ENCODE measurements around the gene PRICKLE3.
"Not testable (repeated sequence)": the region's sequence is repeated elsewhere in the genome, so short reads cannot be mapped to it uniquely, and the experiment has no call there.

The PRICKLE3 gene

DNA sequence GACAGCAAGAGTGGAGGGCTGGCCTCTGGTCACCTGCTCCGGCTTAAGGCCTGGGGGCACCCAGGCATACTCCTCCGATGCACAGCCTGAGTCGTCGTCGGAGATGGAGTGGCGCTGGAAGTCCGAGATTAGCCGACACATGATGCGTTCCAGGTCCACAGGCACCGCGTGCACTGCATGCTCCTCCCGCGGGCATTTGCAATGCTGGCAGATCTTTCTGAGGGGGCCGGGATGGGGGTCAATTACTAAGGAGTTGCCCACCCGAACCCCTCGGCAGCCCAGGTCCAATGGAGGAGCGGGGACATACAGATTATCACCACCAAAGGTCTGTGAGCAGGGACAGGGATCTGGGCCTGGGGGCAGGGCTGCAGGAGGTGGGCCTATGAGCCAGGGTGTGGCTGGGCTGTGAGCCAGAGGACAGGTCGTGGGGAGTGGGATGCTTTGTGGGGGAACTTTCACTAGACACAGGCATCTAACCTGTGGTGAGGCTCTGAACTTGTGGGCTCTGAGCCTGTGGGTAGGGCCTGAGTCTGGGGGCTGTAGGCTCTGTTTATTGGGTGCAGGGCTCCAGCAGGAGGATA, 2.4 kb downstream of the PRICKLE3 start:
- DNase-seq (ENCODE audit: low read depth in 2 of 2): no peak

DNA sequence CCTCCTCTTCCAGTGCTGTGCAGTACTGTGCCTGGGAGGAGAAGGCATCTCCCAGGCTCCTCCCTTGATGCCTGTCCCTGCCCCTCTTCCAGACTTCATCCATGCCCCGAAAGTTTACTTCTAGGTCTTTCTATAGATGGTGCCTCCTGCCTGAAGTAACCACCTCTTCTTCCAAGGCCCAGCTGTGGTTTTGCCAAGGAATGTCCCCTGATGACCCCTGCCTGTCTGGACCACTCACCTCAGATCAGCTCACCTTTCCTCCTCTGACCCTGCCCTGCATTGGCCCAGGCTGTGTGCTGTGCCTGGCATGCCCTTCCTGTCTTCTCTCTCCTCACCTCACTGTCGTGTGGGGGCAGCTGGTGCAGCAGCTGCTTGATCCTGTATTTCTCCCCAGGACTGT, 6.8 kb downstream of the PRICKLE3 start:
- no peak for DNase-seq (ENCODE audit: low read depth in 2 of 2)

DNA sequence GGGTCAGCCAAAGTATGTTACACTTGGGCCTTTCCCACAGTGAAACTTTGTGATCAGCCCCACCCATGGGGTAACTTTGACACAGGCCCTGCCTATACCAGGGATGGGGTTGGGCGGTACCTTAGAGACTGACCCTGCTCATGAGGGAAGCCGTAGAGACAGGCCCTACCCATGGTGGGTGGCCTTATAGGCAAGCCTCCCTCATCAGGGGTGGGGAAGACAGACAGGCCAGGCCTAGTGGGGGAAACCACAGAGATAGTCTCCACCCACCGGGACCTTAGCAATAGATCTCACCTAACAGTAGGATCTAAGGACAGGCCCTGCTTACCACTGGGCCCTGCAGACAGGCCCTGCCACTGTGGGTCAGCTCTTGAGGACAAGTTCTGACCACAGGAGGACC, 7.6 kb downstream of the PRICKLE3 start:
- DNase-seq (ENCODE audit: low read depth in 2 of 2): no peak

DNA sequence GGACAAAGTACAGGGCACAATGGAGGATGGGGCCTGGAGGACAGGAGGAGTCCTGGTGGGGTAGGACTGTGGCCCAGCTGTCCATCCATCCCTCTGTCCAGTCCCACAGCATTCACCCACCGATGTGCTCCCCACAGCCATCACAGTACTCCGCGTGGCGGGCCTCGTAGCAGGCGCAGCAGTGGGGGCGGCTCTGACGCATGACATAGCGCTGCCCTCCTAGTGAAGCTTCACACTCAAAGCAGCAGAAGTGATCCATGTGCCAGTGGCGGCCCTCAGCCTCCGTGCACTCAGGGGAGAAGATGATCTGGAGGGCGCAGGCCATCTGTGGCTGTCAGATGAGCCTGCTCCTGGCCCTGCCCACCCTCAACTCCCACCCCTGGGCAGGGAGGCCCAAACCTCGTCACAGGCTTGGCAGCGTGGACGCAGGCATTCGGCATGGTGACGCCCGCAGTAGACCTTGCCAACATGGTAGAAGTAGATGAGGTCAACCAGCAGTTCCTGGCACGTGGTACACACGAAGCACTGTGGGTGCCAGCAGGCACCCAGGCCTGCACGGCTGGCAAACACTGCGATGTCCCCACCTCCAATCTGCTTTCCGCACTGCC, 8.2 kb downstream of the PRICKLE3 start:
- no peak for DNase-seq (ENCODE audit: low read depth in 2 of 2)

DNA sequence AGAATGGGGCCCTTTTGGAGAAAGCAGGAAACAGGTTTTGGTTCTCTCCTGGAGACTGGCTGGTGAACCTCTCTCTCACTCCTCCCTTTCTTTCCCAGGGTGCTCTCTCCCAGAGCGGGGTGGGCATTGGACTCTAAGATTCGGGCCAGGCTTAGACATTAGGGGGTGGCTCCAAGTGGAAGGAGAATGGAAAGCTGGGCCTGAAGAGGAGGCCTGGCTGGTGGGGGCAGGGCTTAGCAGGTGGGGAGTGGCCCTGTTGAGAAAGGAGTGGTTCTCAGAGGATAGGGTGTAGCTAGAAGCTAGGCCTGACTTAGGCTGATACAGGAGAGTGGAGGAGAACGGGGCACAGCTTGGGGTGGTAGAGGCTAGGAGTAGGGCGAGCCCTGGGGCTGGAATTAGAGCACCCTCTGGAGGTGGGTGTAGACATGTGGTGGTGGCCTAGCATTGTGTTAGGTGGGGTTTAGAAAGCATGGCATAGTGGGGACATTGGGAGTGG, 8.8 kb downstream of the PRICKLE3 start:
- no peak for DNase-seq (ENCODE audit: low read depth in 2 of 2)

DNA sequence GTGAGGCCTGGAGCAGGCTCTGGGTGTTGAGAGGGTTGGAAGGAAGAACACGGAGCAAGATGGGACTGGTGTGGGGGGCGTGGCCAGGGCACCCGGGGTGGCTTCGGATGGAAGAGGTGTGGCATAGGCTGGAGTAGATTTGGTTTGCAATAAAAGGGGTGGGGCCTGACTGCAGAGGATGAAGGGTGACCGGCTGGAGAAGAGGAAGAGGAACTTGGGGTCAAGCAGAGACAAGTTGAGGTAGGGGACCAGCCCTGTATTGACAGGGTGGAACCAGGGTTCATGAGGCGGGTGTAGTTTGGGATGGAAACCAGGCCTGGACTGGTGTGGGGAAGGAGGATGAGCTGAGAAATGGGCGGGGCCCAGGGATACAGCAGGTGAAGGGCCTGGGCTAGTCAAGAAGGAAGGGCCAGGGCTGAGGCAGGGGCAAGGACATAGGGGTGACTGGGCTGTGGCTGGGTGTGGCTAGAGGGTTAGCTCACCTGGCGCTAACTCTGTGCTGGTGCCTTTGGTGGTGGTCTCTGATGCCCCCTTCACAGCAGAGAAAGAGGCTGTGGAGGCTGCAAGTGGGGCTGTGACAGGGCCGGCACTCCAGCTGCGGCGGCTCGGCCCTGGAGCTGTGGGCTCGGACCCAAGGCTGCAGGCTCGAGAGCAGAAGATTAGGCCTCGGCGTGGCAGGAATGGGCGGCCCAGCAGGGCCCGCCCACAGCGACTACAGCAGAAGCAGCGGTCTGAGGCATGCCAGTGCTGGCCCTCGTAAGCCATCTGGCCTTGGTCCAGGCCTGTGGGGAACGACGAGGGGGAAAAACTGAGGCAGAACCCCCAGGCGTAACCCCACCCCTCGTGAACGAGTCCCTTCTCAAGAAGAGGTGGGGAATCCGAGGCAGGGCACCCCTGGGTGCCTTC, 9.5 kb downstream of the PRICKLE3 start:
- DNase-seq (ENCODE audit: low read depth in 2 of 2): no peak

DNA sequence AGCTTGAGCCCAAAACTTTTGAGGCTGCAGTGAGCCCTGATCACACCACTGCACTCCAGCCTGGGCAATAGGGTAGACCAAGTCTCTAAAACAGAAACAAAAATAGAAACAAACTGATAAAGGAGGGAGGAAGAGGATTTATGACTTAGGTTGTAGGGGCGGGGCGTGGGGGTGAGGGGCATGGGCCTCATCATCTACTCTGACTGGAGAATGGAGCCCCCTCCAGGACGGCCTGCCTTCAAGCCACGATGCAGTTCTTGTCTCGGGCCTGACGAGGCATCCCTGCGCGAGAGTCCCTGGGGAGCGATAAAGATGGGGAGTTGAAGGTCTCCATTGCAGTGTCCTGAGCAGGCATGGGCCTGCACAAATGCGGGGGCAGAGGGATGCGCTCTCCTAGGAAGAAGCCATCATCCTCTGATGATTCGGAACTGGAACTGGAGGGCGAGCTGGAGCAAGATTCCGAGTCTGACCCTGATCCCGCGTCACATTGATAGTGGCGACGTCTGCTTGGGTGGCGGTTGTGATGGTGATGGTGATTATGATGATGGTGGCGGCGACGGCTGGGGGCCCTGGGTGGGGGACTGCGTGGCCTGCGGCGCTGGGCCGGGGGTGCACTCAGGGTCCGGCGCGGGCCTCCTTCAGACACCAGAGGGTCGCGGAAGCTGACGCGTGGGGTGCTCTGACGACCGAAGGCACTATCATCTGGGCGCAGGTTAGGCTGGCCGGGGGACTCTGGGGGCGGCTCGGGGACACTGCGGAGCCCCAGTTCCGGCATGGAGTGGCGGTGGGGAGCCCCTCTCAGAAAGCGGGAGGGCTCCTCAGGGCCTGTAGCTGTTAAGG, 10.5 kb downstream of the PRICKLE3 start:
- no peak for DNase-seq (ENCODE audit: low read depth in 2 of 2)

DNA sequence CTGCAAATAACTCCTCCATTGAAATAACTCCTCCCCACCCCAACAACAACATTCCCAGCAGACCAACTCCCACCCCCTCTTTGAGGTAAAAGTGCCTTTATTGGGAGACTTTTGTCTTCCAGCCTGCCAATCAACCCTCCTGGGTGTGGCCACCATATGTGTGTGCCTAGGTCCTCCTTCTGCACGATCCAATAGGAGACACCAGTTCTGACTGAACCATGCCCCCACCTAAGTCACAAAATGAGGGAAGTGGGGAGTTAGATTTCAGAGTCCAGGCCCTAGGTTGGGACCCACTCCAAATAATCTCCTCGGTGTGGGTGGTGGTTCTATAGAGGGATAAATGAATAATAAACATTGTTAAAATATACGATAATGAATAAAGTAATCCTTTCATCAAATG, 11.4 kb downstream of the PRICKLE3 start:
- no peak for DNase-seq (ENCODE audit: low read depth in 2 of 2)

DNA sequence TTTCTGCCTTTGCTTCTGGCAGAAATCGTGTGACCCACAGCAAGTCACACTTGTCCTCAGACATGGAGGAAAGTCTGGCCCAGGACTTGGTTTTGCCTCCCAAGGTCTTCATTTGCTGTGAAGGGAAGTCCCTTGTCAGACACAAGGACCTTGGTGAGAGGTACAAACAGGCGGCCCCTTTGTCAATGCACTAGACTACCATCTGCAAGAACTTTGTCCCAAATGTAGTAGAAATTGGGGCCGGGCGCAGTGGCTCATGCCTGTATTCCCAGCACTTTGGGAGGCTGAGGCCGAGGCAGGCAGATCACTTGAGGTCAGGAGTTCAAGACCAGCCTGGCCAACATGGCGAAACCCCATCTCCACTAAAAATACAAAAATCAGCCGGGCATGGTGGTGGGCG, 12.6 kb downstream of the PRICKLE3 start:
- DNase-seq (ENCODE audit: low read depth in 2 of 2): not testable (repeated sequence)

DNA sequence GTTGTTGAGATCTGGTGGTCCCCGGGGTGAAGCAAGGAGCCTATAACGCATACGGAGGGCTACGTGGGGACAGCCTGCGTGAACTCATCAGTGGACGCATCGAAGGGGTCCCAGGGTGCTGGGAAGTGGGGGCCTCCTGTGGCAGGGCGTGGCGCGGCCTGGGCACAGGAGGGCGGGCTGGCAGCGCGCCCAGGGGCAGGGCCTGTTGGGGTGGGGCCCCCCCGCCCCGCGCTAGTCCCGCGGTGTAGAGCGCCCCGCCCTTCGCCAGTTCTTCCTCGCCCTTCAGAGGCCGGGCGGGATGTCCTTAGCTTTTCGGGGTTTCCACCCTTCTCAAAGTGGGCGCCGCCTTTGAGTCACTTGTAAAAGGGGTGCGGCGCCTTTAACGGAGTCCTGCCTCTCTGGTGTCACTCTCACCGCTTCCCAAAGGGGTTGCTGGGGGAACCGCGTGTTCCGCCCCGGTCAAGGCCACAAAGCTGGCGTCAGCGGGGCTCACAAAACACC, 13.8 kb downstream of the PRICKLE3 start:
- no peak for DNase-seq (ENCODE audit: low read depth in 2 of 2)

DNA sequence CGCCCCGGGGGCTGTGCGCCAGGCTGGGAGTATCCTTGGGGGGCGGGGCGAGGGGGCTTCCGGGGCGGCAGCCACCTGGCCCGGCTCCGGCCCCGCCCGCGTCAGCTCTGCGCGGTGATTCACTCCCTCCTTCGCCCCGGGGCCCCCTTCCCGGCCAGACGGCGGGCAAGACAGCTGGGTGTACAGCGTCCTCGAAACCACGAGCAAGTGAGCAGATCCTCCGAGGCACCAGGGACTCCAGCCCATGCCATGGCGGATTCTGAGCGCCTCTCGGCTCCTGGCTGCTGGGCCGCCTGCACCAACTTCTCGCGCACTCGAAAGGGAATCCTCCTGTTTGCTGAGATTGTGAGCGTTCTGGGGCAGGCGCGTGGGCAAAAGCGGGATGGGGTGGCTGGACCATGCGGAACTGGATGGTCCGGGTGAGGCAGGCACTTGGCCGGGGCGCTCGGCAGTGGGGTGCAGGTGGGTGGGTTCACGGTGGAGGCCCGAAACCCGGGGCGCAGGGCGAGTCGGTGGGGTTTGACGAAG, 14.4 kb downstream of the PRICKLE3 start, which contains the start of gene PLP2:
PLP2 (plus strand) TSS at position 147 of the 528 bp plus-strand sequence; CDS start at position 250, 103 bp downstream.
- no peak for DNase-seq (ENCODE audit: low read depth in 2 of 2)

DNA sequence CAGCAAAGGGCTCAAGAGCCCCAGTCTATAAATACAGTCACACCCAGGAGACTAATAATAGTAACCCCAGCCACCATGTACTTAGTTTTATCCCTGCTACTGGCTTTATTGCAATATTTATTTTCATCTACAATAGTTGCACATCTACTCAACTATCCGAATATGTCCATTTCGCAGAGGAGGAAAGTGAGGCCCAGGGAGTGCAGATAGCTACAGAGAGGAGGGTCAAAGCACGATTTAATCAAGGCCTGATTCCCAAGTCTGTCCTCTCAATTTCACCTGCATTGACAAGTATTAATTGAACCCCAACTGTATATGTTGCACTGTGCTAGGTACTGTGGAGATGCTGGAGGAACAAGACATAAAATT, 18.4 kb downstream of the PRICKLE3 start:
- DNase-seq (ENCODE audit: low read depth in 2 of 2): no peak

DNA sequence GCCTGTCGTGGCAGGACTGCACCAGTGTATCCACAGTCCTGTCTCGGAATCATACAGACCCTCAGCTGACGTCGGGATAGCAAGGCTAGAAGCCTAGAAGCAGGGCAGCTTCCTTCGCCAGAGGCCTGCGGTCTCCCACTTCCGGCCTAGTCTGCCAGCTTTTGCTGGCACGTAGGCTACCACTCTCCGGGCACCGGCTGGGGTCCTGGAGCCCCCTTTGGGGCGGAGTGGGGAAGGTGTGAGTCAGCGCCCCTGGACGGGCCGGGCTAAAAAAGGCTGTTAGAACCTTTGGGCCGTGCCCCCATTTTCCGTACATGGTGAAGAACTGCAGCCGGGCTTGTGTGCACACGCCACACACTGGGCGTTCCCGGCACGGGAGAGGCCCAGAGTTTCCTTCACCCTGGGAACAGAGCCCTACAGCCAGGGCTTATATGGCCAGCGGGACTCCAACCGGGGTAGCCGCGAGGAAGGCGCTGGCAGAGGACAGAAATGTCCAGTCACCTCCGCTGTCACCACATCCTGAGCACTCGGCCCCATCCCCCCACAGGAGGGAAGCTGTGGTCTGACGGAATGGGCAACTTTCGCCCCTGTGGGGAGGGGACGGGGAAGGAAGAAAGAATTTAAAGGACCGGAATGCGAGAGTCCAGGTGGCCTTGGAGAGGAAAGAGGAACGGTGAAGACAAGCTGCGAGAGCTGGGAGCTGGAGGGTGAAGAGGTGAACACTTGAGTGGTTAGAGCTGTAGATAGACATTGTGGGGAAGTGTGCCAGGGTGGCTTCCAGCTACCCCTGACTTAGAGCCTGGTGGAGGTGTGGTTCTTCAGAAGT, 19.0 kb downstream of the PRICKLE3 start:
- DNase-seq (ENCODE audit: low read depth in 2 of 2): no peak

DNA sequence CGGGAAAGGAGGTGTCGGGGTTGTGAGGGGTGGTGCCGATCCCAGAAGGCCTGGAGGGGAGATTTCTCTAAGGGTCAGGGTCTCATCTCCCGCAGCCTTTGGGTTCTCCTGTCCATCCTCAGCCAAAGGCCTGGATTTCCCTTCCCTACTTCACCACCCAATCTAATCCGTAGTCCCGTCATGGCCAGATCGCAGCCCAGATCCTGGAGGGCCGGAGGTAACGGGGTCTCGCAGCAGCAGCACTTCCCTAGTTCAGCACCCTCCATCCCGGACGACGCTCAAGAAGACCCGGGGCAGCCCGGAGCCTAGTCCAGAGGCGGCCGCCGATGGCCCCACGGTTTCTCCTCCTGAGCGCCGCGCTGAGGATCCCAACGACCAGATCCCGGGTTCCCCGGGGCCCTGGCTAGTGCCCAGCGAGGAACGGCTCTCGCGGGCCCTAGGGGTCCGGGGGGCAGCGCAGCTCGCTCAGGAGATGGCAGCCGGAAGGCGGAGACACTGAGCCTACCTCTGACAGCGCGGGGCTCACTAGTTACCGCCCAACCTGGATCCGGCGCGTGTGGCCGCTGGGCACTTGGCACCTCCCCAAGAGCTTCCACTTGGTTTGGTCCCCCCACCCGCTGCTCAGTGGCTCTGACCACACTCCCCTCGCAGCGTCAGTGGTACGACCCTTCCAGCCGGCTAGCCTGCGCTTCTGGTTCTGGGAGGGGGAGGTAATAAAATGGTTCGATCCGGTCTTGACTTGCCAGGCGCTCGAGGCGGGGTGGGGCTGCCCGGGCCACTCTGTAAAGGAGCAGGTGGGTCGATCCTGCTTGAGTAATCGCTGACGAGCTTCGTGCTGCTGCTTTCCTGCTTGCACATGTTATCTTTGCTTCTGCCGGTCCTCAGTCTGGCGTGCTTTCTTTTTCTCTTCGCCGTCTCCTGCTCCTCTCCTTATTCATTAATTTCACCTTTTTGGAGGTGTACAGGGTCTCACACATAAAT, 20.0 kb downstream of the PRICKLE3 start:
- no peak for DNase-seq (ENCODE audit: low read depth in 2 of 2)

DNA sequence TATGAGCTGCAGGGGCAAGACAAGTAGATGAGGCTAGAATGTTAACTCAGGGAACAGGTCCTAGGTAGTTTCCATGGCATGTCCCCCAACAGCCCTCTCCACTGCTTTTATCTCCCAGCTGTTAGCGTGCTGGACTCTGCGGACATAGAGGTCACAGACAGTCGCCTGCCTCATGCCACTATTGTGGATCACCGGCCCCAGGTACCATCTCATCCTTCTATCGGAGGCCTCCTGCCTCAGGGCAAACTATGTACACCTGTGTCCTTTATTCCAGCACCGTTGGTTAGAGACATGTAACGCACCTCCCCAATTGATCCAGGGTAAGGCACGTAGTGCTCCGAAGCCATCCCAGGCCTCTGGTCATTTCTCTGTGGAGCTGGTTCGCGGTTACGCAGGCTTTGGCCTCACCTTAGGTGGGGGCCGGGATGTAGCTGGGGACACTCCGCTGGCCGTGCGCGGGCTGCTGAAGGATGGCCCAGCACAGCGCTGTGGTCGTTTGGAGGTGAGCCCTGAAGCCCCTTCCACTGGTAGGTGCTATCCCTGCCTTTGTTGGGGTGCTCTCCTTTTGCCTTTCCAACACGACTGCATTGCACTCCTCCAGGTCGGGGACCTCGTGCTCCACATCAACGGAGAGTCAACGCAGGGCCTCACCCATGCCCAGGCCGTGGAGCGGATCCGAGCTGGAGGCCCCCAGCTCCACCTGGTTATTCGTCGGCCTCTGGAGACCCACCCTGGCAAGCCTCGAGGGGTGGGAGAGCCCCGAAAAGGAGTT, 21.4 kb downstream of the PRICKLE3 start:
- no peak for DNase-seq (ENCODE audit: low read depth in 2 of 2)

DNA sequence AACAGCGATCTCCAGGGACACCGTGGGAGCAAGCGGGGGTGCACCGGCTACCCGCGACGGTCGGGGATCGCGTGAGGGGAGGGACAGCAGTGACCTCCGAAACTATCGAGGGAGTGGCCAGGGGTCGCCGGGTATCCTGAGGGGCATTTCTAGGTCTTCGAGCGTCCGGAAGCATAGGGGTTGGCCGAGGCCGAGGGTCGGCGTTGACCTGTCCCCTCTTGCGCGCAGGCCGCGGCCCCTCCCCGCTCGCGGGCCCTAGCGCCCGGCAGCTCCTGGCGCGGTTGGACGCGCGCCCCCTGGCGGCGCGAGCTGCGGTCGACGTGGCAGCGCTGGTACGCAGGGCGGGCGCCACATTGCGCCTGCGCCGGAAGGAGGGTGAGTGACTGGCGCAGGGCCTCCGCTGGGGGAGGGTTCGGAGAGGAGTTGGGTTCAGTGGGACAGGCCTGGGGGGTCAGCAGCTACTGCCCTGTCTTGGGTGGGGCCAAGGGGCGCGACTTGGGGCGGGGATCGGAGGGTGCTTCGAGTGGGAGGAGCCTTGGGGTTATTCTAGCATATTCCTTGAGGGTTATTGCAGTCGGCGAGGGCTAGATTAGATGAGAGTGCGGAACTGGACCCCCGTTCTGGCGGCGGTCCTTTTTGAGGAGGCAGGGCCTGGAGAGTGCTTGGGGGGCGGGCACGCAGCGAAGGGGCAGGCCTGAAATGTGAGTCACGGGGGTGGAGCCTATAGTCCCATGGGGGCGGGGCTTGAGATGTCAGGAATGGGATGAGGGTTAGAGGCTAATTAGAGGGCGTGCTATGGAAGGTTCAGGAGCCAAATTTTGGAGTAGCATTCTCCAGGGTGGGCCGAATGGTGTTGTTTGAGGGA, 22.4 kb downstream of the PRICKLE3 start:
- peak in 1 of 2 donors; percentile 60 for DNase-seq (ENCODE audit: low read depth in 2 of 2)

DNA sequence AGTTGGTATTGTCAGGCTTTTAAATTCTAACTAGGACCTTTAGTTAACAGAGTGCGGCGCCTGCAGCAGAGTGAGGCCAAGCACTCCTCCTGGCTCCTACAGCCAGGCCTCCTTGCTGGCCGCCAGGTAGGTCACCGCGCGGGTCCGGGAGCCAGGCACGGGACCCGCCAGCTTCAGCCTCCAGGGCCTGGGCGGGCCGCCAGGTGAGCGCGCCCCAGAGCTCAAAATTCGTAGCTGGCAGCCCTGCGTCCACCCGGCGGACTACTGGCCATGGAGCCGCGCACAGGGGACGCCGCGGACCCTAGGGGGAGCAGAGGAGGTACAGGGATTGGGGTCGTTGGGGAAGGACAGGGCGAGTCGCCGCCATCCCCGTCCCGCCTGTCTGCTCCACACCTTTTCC, 23.6 kb downstream of the PRICKLE3 start, which contains the start of gene MAGIX:
MAGIX (plus strand) TSS at position 139 of the 400 bp plus-strand sequence; CDS start at position 271, 132 bp downstream.
- no peak for DNase-seq (ENCODE audit: low read depth in 2 of 2)

Data from stimulated activated CD4-positive, alpha-beta T cell treated with anti-CD3 and anti-CD28 coated beads, Interleukin-1b, Interleukin-23, amount 100 ng/mL, for 1 hour (primary cell).